AG09309 (cell line): ENCODE results near the gene LRRC4B.

ENCODE experiments used
- DNase-seq: peaks from one replicate; pipeline ENCODE4 v3.0.0-alpha.2; 2010; ENCODE audit warnings: low read depth
- H3K4me3 ChIP-seq: 2 replicates; pipeline ENCODE4 v1.5.1; 2011; ENCODE audit warnings: mild to moderate bottlenecking, low read depth, low read length, moderate library complexity; ENCODE audit not compliant: control insufficient read depth
- TF ChIP-seq, protein P1 (sequence below): IDR thresholded peaks from 2 replicates; pipeline ENCODE4 v1.5.1; 2011; ENCODE audit warnings: mild to moderate bottlenecking, low read depth, low read length, inconsistent platforms; ENCODE audit not compliant: insufficient read depth, control insufficient read depth; ENCODE audit errors: missing control alignments

Gene LRRC4B

DNA sequence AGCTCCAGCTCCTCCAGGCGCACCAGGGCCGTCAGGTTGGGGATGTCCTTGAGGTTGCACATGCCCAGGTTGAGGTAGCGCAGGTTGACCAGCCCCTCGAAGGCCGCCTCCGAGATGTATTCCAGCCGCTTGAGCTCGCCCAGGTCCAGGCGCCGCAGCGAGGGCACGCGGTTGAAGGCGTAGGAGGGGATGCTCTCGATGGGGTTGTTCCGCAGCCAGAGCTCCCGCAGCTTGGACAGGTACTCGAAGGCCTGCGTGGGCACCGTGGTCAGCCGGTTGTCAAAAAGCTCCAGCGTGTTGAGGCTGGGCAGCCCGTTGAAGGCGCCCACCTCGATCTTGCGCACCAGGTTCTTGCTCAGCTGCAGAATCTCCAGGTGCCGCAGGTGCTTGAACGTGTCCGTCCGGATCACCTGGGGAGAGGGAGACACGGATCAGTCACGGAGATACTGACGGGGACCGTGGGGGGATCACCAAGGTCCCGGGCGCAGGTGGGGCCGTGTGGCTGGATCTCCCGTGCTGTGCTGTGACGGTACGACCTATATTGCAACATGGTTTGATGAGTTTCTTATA lies 49.1 kb downstream of the LRRC4B start:
- H3K4me3 ChIP-seq: no peak overlapping the region
- DNase-seq: no peak
- TF ChIP-seq, protein P1, sequence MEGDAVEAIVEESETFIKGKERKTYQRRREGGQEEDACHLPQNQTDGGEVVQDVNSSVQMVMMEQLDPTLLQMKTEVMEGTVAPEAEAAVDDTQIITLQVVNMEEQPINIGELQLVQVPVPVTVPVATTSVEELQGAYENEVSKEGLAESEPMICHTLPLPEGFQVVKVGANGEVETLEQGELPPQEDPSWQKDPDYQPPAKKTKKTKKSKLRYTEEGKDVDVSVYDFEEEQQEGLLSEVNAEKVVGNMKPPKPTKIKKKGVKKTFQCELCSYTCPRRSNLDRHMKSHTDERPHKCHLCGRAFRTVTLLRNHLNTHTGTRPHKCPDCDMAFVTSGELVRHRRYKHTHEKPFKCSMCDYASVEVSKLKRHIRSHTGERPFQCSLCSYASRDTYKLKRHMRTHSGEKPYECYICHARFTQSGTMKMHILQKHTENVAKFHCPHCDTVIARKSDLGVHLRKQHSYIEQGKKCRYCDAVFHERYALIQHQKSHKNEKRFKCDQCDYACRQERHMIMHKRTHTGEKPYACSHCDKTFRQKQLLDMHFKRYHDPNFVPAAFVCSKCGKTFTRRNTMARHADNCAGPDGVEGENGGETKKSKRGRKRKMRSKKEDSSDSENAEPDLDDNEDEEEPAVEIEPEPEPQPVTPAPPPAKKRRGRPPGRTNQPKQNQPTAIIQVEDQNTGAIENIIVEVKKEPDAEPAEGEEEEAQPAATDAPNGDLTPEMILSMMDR: no peak

DNA sequence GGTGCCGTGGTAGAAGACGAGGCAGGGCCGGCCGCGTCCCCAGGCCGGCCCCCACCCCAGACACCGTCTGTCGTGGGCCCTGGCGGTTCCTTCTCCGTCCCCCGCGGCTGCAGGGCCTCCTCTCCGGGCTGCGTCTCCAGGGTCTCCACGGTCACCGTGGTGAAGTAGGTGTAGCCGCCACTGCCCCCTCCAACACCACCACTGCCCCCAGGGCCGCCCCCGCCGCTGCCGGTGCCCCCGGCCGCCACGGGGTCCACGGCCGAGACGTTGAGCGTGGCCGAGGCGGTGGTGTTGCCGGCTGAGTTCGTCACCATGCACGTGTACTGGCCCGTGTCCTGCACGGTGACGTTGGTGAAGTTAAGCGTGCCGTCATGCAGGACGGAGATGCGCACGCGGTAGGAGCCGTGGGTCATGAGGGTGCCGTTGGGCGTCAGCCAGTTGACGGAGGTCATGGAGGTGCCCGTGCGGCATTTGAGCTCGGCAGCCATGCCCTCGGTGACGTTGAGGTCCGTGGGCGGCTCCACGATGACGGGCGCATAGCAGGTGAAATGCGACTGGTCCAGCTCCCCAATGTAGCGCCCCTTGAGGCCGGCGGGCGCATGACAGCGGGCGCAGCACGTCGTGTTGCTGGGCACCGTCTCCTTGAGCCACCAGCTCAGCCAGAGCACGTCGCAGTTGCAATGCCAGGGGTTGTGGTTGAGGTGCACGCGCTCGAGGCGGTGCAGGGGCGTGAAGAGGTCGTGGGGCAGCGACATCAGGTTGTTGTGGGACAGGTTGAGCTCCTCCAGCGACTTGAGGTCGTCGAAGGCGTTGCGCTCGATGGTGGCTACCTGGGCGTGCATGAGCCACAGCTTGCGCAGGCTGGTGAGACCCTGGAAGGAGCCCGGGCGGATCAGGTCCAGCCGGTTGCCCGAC lies 49.9 kb downstream of the LRRC4B start:
- DNase-seq: no peak
- H3K4me3 ChIP-seq: no peak overlapping the region
- TF ChIP-seq, protein P1: no peak

DNA sequence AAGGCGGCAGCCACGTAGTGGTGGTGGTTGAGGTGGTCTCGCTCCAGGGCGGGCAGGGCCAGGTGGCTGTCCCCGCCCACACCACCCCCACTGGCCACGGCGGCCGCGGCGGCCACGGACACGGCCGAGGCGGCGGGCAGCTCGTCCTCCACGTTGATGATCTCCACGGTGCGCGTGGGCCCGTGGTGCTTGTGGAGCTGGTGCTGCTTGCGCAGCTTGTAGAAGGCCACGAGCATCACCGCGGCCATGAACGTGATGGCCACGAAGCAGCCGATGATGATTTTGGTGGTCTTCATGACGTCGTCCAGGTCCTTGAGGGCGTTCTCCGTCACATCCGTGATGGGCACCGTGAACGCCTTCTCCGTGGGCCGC lies 50.5 kb downstream of the LRRC4B start:
- H3K4me3 ChIP-seq: no peak overlapping the region
- TF ChIP-seq, protein P1: no peak
- DNase-seq: no peak

DNA sequence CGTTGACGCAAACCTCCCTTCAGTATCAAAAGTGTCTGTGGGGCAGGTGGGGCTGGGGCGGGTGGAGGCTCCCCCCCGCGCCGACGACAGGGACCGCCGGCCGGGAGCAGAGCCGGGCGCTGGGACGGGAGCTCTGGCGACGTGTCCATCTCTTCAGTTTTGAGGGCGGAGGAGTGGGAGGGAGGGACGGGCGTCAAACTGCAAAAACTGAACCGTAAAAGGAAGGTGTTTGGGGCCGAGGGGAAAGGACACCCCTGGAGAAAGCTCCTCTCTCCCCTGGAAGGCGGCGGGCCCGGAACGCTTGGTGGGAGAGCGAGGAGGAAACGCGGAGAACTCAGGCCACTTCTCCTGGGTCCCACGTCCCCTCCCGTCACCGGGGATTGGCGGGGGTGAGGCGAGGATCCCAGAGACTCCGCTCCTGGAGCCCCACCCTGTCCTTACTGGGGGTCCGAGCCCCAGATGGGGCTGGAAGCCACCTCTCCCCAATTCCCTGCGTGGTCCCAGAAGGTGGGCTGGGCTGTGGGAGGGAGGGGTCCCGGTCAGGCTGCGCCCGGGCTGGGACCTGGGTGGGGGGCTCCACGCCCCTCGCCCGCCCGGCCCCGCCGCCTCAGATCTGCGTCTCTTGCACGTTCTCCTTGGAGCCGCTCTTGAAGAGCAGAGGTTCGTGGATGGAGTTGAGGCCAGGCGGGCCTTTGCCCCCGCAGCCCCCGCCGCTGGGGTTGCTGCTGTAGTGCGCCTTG lies 51.1 kb downstream of the LRRC4B start:
- TF ChIP-seq, protein P1: no peak
- H3K4me3 ChIP-seq: no peak overlapping the region
- no peak for DNase-seq

DNA sequence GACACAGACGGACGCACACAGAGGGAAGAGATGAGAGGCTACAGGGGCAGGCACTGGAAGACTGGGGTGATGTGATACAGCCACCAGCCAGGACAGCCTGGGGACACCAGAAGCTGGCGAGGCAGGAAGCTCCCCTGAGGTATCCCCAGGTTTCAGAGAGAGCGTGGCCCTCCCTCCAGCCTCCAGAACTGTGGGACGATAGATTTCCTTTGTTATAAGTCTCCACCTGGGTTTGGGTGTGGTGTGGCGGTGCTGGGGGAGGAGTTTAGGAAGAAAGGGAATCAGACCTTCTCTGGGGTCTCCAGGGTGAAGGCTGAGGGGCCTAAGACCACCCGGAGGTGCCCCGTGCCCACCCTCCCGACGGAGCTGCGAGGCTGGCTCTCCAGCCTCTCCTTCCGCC lies 51.8 kb downstream of the LRRC4B start:
- DNase-seq: no peak
- TF ChIP-seq, protein P1: no peak
- H3K4me3 ChIP-seq: no peak overlapping the region

DNA sequence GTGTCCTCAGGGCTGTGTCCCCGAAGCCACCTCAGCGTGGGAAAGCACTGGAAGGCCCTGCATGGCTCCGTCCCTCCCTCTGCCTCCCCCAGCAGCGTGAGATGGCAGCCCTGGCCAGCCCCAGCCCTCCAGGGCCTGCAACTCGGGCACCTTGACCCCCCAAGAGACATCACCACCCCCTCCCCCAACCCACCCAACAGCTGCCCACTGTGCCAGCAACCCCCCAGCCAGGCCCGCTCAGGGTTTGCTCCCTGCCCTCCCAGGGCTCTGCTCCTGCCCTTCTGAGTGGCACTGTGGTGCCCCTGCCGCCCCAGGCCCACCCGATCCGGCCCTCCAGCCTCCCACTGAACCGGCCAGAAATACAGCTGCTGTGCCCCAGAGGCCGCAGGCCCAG lies 53.1 kb downstream of the LRRC4B start:
- DNase-seq: no peak
- TF ChIP-seq, protein P1: no peak

More for the DNA sequence above, 53.1 kb downstream of the LRRC4B start:
- H3K4me3 ChIP-seq: no peak overlapping the region
